Measurements from ENCODE around the gene SYCP2L.

DNA sequence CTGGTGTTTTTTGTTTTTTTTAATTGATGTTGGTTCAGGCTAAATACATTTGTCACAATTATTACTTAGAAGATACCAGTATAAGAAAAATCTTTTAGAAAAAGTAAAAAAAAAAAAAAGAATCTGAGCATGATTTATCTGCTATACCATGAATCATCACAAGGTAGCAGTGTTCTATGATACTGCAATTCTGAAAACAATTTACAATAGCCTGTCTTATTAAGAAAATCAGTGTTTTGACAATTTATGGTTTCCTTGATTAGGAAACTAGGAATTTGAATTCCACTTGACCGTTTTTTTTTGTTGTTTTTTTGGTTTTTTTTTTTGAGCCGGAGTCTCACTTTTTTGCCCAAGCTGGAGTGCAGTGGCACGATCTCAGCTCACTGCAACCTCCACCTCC is 39.2 kb upstream of the SYCP2L start:
- TF ChIP-seq, protein P1, sequence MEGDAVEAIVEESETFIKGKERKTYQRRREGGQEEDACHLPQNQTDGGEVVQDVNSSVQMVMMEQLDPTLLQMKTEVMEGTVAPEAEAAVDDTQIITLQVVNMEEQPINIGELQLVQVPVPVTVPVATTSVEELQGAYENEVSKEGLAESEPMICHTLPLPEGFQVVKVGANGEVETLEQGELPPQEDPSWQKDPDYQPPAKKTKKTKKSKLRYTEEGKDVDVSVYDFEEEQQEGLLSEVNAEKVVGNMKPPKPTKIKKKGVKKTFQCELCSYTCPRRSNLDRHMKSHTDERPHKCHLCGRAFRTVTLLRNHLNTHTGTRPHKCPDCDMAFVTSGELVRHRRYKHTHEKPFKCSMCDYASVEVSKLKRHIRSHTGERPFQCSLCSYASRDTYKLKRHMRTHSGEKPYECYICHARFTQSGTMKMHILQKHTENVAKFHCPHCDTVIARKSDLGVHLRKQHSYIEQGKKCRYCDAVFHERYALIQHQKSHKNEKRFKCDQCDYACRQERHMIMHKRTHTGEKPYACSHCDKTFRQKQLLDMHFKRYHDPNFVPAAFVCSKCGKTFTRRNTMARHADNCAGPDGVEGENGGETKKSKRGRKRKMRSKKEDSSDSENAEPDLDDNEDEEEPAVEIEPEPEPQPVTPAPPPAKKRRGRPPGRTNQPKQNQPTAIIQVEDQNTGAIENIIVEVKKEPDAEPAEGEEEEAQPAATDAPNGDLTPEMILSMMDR (IDR thresholded peaks at IDR 0.05 in 4 of 5, conservative IDR thresholded peaks at IDR 0.05 in 1 of 5), result no peak
- no peak for TF ChIP-seq POLR2A (IDR thresholded peaks at IDR 0.05)
